ENCODE data around the gene MGAT1.

MGAT1 gene

DNA sequence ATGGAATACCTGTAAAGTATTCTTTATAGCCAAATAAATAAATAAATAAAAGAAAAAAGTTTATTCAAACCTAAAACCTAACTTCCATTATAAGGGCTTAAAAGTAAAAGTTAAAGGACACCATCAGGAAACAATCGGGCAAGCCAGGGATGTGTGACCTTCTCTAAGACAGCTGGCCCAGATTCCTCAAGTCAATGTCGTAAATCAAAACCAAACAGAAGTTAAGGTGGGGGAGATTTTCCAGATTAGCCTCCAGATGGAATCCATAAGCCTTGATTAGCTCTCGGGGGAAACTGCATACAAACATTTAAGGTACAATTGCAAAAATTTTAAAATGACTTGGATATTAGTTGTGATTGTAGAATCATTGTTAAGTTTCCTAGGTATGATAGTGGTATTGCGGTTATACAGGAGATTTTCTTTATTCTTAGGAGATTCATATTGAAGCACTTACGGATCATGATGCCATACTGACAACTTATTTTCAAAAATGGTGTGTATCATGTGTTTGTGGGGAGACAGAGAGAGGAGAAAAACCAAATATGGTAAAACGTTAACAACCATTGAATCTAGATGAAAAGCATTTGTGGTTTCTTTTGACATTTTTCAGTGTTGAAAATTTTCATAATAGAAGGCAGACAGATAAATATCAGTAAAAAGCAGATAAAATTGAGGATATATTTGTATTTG, 21.5 kb upstream of the MGAT1 start:
- DNase-seq = no peak

DNA sequence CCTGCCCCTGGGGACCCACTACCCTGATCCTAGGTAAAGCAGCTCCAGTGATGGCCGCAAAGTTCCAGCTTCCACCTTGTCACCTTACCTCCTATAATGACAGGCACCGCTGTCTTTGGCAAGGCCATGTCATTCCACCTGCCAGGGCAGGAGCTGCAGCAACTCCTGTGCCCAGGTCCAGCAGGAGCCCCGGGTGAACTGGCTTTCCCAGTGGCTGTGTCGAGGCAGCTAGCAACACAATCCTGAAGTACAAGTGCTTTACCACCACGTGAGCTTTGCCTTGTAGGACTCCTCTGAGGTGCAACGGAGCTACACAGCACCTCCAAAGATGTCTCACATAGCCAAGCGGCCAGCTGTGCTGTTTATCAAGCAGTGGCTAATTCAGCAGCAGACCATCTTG, 20.7 kb upstream of the MGAT1 start:
- DNase-seq = no peak

DNA sequence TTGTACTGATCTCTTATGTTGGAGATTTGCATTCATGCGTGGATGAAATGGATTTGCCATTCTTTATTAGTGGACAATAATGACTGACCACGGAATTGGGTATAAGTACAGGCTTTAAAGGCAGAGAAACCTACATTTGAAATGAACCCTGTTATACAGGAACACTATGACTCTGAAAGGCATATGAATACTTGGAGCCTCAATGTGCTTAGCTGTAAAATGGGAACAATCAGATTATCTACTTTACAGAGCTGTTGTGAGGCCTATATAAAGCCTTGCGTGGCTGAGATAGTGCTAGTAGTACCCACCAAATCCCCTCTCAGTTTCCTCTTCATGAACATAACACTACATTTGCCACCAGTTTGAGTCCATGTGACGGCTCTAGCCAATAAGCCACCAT, 18.9 kb upstream of the MGAT1 start:
- DNase-seq = no peak

DNA sequence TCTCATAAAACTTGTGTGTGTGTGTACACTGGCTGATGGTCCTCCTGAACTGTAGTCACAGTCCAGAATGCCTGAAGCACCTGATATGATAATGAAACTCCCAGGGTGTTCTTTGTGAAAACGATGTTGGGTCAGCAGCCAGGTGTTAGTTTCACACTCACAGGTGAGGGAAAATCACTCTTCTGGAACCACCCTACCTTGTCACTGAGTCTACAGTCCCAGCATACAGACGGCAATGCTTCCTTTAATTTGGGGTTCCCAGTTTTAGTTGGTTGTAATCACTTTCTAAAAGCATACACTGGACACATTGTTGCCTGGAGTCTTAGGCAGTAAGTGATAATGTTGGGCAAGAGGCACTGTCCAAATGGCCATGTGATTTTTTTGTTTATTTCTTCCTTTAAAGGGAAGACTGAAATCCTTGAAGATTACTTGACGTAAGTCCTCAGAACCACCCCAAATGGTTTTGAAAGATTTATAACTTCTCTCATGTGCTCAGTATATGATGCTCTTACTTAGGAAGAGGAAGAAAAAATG, 18.2 kb upstream of the MGAT1 start:
- DNase-seq = no peak

DNA sequence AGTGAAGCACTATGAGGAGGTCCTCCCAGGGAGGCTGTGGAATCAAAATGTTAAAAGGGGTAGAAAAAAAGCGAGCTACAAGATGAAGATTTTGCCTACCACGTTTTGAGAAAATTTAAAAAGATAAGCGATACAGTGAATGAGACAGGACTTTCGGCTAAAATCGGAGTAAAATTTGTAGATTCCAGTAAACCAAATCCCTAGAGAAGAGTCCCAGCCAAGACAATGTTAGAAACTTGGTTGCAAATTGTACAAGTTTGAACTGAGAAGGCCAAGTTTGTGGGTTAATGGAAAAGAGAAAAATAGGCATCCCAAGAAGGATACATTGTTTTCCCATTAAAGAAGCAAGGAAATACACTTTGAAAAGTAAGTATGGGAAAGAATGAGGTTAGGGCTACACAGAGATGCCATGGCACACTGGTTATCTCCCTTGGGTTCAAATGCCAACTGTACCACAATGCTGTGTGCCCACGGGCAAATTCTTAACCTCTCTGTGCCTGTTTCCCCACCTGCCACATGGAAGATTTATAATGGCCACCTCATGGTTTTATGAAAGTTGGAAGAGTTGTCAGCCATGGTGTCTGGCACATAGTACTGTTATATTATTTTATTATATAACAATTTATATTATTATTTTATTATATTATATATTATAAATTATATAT, 16.2 kb upstream of the MGAT1 start:
- DNase-seq = no peak

DNA sequence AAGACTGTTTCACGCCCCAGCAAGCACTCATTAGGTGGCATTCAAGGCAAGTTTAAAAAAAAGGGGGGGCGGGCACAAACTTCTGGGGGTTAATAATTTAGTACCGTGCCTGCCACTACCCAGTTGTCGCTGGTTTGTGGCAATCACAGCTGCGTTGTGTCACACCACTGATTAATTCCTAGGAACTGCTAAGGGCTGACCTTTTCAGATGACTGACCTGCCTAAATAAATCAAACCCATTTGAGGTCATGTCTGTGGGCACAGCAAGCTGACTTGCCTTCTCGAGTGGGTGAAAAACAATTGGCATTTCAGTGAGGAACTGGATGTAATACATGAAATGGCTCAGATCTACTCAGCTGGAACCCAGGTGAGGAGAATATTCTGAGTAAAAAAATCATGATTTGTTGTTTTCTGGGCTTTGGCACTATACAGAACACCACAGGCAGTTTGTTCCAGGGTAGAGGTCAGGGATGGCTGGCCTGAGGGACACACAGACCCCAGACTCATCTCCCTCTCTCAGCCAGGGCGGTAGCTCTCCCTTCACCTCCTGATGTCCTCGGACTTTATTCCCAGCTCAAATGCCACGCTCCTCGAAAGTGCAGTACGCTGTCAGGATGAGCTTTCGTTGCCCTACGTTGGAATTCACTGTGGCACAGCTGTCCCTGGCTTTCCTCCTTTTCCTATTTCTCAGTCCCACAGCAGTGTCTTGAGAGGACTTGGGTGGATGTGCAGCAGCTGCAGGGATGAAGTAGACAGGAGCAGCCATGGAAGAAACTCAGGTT, 15.5 kb upstream of the MGAT1 start:
- DNase-seq = no peak

DNA sequence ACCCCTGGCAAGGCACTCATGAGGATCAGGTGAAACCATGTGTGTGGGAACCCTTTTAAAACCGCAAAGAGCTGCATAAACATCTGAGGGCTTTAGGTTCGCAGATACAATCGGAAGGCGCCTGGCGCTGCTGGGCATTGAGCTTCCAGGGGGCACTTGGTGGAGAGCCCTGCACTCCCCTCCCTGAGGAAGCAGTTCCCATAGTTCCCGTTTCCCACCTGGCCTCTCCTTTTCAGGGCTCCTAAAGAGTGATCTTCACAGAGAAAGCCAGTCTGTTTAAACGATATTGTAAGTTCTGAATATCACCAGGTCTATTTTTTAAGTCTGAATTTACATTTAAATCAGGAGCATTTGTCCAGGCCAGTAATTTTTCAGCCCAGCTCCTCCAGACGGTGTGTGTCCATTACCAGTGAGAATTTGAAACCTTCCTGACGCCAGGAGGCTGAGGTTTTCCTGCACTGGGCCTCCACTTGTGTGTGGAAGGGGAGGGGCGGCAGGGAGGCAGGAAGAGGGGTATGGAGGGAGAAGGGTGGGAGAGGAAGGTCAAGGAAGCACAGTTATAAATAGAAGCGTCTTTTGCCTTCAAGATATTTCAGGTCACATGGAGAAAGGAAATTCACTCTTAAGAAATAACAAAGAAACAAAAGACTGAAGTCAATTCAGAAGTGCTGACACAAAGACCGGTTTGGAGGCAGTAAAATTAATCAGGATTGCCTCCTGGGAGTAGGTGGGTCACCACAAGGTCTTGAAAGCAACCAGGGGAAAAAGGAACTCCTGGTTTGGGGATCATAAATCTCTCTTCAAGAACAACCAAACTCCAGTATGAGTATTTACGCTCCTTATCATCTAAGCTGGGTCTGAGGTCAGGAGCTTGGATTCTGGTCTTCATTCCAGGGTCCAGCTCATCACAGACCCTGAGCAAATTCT, 14.3 kb upstream of the MGAT1 start:
- no peak for DNase-seq

DNA sequence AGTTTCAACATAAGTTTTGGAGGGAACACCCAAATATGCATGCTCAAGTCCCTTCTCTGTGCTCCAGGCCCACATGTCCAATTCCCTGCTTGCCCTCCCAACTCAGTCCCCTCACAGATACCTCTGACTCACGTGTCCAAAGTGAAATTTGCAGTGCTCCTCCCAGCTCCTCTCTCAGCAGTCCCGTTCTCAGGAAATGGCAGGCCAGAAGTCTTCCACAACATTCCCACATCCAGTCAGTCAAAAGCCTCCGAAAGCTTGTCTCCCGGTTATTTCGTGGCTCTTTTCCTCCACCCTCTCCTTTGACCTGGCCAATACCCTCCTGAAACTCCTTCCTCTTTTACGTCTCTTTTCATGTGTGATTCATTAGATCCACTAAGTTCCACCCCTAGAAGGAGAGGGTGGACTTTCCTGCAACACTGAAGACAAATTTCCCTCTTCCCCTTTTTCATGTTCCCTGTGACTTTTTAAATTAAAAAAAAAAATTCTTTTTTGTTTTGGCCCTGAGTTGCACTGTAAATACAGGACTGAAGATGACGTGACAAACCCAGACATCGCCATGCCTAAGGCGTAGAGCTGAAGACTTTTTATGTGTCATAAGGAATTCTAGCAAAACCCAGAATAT, 12.8 kb upstream of the MGAT1 start:
- no peak for DNase-seq

DNA sequence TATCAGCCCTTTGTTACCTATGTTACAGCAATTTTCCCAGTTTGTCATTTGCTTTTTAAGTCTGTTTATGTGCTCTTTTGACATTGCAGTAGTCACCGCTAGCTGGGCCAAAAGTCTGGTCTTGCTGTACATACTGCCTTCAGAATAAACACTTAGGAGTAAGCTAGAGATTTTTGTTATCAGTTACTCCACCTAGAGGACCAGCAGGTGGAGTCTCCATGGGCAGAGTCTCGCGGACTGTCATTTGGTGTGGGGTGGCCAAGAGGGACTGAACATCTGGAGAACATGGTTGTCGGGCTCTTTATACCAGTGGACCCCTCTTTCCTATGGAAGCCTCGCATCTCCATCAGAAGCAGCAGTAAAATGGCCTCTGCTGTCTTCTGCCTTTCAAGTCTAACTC, 10.8 kb upstream of the MGAT1 start:
- no peak for DNase-seq

DNA sequence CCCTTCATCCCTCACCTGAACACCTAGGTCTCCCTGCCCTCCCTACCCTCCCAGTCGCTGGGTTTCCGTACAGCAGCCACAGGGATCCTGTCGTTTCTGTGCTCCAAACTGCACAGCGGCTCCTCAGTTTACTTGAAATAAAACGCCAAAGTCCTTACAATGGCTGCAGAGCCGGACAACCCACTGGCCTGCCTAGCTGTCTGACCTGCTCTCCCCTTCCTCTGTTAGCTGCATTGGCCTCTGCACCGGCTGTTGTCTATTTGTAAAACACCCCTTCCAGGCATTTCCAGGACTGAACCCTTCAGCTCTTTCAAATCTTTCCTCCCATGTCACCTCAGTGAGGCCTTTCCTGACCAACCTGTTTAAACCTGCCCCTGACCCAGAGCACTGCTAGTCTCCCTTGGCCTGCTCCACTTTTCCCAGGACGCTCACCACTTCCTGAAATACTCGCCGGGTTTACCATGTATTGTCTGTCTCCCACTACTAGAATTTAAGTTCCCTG, 9.1 kb upstream of the MGAT1 start:
- DNase-seq = no peak

DNA sequence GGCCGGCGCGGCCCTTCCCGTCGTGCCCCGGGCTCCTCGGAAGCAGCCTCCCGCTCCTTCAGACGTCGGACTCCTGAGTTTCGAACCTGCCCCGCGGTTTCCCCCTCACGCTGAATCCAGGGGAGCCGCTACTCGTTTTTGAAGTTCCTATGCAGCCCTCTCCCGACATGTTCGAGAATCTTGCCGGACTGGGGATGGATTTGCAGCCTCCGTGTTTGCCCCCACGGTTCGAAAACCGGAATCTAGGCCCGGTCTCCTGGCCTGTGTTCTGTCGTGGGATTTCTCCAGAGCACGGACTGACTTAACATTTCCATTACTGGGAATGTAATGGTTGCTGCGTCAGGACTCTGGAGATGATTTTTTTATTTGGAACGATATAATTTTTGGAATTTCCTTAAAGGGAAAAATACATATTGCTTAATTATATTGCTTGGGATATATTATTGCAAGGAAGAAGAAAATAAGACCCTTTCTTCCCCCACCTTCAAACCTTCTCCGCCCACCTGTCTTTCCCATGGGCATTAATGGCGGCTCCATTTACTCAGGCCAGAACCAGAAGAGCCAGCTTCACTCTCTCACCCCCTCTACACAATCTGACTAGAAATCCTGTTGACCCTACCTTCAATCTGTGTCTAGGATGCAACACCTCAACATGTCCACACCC, 8.5 kb upstream of the MGAT1 start:
- no peak for DNase-seq

DNA sequence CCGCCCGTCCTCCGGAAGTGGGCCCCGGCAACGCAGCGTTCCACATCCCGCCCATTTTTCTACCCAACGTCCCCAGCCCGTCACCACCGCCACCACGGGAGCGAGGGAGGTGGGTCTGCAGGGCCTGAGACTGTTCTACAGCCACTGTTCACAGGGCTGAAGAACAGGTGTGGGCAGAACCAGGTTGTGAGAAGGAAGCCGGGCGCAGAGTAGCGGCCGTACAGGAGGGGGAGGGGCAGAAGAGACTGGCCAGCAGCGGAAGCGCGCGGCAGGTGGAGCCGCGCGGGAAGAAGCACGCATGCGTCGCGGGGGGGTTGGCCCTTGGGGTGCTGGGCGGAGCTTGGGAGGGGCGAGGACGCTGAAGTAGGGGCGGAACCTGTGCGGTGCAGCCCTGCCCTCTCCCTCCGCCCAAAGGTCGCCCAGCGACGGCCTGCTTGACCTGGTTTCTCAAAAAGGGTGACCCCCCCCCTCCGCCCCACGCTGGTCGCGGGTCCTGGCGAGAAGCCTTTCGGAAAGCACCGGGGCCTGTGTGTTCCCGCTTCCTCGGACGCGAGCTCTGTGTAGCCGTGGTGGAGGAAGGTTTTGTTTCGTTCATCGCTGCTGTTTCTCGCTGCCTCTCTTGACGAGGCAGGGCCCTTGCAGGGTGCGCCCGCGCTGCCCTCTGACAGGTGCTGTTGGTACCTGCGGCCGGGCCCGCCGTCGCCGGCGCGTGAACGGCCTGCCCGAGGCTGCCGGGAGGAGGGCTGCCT, 7.8 kb upstream of the MGAT1 start:
- peak; percentile 90 to 93 (median 91) for DNase-seq

DNA sequence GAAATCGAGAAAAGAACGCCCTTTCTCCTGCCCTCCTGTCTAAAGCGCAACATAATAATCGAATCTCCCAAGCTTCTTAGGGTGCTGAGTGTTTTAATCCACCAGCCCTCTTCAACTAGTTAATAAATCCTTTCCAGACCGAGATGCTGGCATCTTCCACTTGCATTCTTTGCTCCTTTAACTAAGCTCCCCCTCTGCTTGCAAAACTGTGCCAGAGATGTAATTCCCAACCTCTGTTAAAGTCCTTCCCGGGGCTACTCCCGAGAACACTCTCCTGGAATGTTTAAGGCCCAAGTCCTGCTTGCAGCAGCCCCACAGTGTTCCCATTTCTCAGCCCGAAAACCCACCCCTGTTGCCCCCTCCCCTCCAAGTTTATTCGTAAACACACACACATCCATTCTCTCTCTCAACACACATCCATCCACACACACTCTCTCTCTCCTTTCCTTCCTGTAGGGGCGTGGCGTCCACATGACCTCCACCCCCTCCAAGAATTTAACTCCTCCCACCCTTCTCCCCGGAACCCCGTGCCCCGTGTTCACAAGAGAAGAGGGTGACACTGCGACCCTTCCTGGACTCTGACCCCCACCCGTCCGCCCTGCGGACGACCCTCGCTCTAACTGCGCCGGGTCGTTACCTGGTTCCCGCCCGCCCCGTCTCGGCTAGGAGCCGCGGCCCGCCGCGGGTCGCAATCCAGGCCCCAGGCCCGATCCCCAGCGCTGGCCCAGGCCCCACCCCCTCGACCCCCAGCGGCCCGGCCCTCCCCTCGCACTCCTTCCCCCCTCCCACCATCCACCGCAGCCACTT, 7.0 kb upstream of the MGAT1 start:
- DNase-seq = peak; percentile 64 to 91 (median 76)

DNA sequence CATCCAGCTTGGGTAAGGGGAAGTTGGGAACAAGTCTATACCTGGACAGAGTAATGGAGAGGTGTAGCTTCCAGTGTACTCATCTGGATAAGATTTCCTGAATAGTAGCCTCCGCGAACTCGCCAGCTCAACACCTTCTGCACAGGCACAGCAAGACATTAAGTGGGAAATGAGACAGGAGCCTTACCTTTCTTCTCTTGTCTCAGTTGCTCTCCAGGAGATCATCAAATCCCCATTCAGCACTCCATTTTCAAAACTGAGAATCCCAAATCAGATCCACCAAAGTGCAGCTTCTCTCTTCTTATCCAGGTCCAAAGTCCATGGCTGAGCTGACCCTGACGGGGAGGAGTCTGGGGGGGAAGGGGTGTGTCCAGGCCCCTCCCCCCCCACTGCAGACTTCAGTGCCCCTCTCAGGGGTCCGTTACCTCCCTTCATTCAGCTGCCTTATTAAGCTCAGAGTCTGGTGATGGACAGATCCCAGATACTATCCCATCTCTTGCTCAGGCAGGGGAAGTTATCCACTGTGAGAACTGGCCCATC, 5.9 kb upstream of the MGAT1 start:
- no peak for DNase-seq

DNA sequence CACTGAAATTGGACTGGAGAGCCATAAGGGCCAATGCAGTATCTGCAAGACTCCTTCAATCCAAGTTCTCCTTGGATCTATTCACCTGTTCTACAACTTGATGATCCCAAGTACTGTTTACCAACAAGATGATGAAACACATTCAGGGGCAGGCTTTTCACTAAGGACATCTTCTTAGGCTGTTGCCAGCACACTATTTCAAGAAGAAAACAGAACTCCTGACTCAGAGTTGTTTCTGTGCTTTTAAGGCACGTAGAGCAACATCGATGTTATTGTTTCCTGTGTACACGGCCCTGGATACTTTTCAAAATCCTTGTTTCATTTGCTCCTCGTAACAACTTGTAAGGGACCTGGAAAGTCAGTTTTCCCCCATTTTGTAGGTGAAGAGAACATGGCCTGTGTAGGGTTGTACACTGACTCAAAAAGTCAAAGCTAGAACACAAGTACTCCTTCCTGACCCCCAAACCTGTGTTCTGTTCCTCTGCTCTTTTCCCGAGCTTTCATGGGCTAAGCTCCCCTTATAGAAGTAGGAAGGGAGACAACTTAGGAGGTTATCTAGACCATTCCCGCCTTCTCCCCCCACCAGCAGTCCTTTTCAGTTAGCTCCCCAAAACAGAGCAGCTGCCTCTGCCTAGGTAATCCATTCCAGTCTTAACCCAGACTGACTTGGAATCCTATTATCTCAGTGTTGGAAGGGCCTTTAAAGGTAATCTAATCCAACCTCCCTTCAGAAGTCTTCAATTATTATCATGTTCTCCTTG, 5.2 kb upstream of the MGAT1 start:
- DNase-seq = no peak

DNA sequence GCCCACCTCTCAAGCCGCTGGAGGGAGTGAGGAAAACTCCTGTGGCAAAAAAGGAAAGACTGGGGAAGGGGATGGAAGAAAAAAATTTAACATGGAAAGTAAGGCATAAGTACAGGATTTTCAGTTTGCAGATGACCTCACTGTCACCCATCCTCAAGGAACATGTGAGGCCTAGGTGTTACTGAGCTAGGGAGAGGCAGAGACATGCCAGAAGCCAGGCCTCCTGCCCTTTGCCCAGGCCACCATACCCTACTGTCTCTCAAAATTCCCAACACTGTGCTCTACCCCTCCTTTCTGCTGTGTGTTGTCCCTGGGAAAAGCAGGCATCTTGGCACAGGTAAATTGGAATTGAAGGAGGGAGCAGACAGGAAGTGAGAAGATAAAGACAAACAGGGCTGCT, 4.4 kb upstream of the MGAT1 start:
- DNase-seq = no peak

DNA sequence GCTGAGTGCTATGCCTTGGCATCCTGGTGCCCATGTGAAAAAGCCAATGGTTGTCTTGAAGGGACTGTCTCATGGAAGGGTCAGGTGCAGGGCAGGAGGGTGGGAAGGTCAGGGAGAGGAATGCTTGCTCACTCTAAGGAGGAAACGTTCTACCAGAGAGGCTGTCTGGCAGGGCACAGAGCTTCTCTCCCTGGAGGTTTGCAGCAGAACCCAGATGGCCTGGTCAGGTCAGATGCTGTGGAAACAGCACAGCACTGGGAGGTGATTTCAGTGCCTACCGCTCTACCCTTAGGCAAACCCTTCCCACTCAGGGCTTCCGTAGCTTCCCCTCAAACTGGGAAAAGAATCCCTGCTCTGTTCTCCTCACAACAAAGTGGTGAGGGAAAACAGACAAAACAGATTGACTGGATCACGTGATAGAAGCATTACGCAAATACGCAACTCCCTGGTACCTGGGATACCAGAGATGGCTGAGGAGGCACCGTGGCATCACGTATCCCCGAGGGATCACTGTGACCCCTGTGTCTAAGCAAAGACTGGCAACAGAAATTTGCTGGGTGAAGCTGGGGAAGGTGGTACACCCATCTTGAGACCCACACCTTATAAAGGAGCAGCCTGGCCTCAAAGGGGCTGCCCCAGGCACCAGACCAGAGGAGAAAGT, 3.9 kb upstream of the MGAT1 start:
- no peak for DNase-seq

DNA sequence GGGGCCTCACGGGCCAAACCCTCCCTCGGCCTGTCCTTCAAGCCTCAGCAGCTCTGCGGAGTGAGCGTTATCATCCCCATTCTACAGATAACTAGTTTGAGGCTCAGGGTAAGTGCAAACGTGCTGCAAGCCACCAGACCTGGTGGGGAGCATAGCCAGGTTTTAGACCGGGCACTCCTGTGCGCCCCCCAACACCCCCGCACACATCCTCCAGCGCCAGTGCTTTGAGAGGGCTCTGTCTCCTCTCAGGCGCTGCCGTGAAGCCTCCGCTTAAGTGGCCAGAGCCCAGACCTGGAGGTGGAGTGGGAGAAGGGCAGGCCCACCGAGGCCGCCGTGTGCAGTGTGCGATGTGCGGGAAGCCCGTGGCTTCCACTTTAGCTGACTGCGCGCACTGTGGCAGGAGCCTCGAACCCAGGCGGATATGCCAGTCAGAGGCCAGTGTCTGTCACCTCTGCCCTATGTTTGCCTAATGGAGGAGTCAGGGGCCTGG, 1.6 kb upstream of the MGAT1 start:
- DNase-seq = no peak
